Amniotic epithelial cell (primary cell): ENCODE data around the gene NXPE3.
A peak's percentile ranks its signal among the peaks of the same experiment; 100 is the strongest.

Source experiments
- DNase-seq: peaks from one replicate; pipeline ENCODE4 v3.0.0-alpha.2; 2010; ENCODE audit warnings: low read depth

The NXPE3 gene

GRCh38 chr3:101829437-101829830, 50.4 kb downstream of the NXPE3 start:
- DNase-seq, result no peak

GRCh38 chr3:101829874-101830273, 50.9 kb downstream of the NXPE3 start:
- no peak for DNase-seq

GRCh38 chr3:101833446-101833974, 54.5 kb downstream of the NXPE3 start:
- no peak for DNase-seq

GRCh38 chr3:101835676-101836075, 56.7 kb downstream of the NXPE3 start:
- no peak for DNase-seq

GRCh38 chr3:101836160-101836559, 57.1 kb downstream of the NXPE3 start:
- DNase-seq, result no peak

- DNase-seq, result peak; percentile 85
Observed at GRCh38 chr3:101836652-101837598, 57.9 kb downstream of the NXPE3 start.

- DNase-seq, result no peak
Observed at GRCh38 chr3:101838691-101839090, 59.7 kb downstream of the NXPE3 start.

GRCh38 chr3:101840066-101840465, 61.1 kb downstream of the NXPE3 start:
- no peak for DNase-seq

GRCh38 chr3:101842245-101842934, 63.4 kb downstream of the NXPE3 start:
- DNase-seq, result no peak

- DNase-seq, result no peak
Observed at GRCh38 chr3:101842935-101843330, 63.9 kb downstream of the NXPE3 start.

GRCh38 chr3:101845425-101845824, 66.4 kb downstream of the NXPE3 start:
- no peak for DNase-seq

GRCh38 chr3:101846709-101847108, 67.7 kb downstream of the NXPE3 start:
- no peak for DNase-seq

GRCh38 chr3:101847328-101847727, 68.3 kb downstream of the NXPE3 start:
- no peak for DNase-seq

- DNase-seq, result no peak
Observed at GRCh38 chr3:101848326-101848725, 69.3 kb downstream of the NXPE3 start.

- DNase-seq, result peak; percentile 89
Observed at GRCh38 chr3:101848754-101849713, 70.0 kb downstream of the NXPE3 start, which contains the start of gene NFKBIZ. TSS of gene NFKBIZ (plus strand) at chr3:101849514. CDS start at chr3:101849629, 115 bp downstream.

- DNase-seq, result no peak
Observed at GRCh38 chr3:101849714-101850245, 70.8 kb downstream of the NXPE3 start.

GRCh38 chr3:101850246-101851051, 71.4 kb downstream of the NXPE3 start:
- peak; percentile 68 for DNase-seq

GRCh38 chr3:101851072-101851770, 72.2 kb downstream of the NXPE3 start:
- DNase-seq, result no peak

- DNase-seq, result peak; percentile 24
Observed at GRCh38 chr3:101851850-101852714, 73.1 kb downstream of the NXPE3 start.
